LHCN-M2 (cell line): Measurements from ENCODE around the gene NUP88. TPM values are rescaled to one million over a fixed set of nuclear protein-coding genes. Genes with fewer than 3 reads are reported as not detected.

ENCODE experiments used
- DNase-seq: peaks from one replicate; pipeline ENCODE4 v3.0.0-alpha.2; 2012; ENCODE audit warnings: low read depth
- total RNA-seq: library from RNA; depleted of rRNA; stranded (reverse); fragments of >200 nt; gene quantifications from 2 replicates; pipeline ENCODE4 v1.2.3, GENCODE V29; 2014; rRNA removed

NUP88 gene
- total RNA-seq, 1 experiment from 2014 or later: 109 TPM

- no peak for DNase-seq
These were observed 63.9 kb downstream of the NUP88 start for GRCh38 chr17:5355421-5356129.

- DNase-seq: no peak
These were observed 64.5 kb downstream of the NUP88 start for GRCh38 chr17:5354886-5355415.

- DNase-seq: no peak
These were observed 65.2 kb downstream of the NUP88 start for GRCh38 chr17:5354310-5354709.

GRCh38 chr17:5352681-5353289, 66.7 kb downstream of the NUP88 start:
- no peak for DNase-seq

GRCh38 chr17:5344914-5345313, 74.5 kb downstream of the NUP88 start:
- DNase-seq: no peak

Other genes starting within 250 kb of the NUP88 start
- 3.5 and 7.6 TPM in 2 replicates for gene ZNF594, start 227.8 kb downstream of the NUP88 start, total RNA-seq
- gene SCIMP, start 184.8 kb downstream of the NUP88 start, total RNA-seq: not detected in 2 replicates
- gene RABEP1, start 137.4 kb downstream of the NUP88 start, total RNA-seq: 39.8 and 45.5 TPM in 2 replicates
- 29.4 and 32.1 TPM in 2 replicates for gene RPAIN, start 520 bp upstream of the NUP88 start, total RNA-seq
- gene C1QBP, start 19.5 kb upstream of the NUP88 start, total RNA-seq: 268 and 297 TPM in 2 replicates
- 10.2 and 10.6 TPM in 2 replicates for gene DHX33, start 49.3 kb upstream of the NUP88 start, total RNA-seq
- 52.5 and 70.2 TPM in 2 replicates for gene DERL2, start 66.5 kb upstream of the NUP88 start, total RNA-seq
- gene MIS12, start 66.9 kb upstream of the NUP88 start, total RNA-seq: 26.2 and 26.4 TPM in 2 replicates
- gene NLRP1, start 164.8 kb upstream of the NUP88 start, total RNA-seq: 33.3 and 39.0 TPM in 2 replicates